Large intestine (tissue), 12 donors: ENCODE results near the gene SLC25A4. TPM values are rescaled to one million over a fixed set of nuclear protein-coding genes. Genes with fewer than 3 reads are reported as not detected.

Source experiments
- DNase-seq, 2 donors: peaks; one replicate each; pipeline versions ENCODE4 v3.0.0 to v3.0.0-alpha.2; 2013
- H3K27ac ChIP-seq: one replicate; pipeline ENCODE4 v1.5.1; 2013; ENCODE audit warnings: low read length
- H3K27me3 ChIP-seq: 2 replicates; pipeline ENCODE4 v1.6.1; 2013; ENCODE audit warnings: low read length; ENCODE audit not compliant: control insufficient read depth, insufficient read depth
- H3K36me3 ChIP-seq: 2 replicates; pipeline ENCODE4 v1.6.1; 2013; ENCODE audit warnings: low read length; ENCODE audit not compliant: control insufficient read depth, insufficient read depth
- H3K4me1 ChIP-seq: one replicate; pipeline ENCODE4 v1.6.1; 2013; ENCODE audit warnings: low read length; ENCODE audit not compliant: control insufficient read depth, insufficient read depth
- H3K4me3 ChIP-seq: one replicate; pipeline ENCODE4 v1.5.1; 2013; ENCODE audit warnings: low read length
- H3K9me3 ChIP-seq: one replicate; pipeline ENCODE4 v1.6.1; 2013; ENCODE audit warnings: mild to moderate bottlenecking, low read depth, low read length, moderate library complexity; ENCODE audit not compliant: control insufficient read depth
- WGBS: methylation state at CpG from one replicate; pipeline ENCODE4 v1.1.5; 2013; ENCODE audit warnings: low lambda C conversion rate; ENCODE audit not compliant: insufficient coverage; 5-methylcytosine and 5-hydroxymethylcytosine counted together
- long read RNA-seq, 11 donors: transcript quantifications; one replicate each; lab custom pipeline, GENCODE V29; 2026
- polyA plus RNA-seq: library from polyadenylated mRNA; unstranded; fragments of 120-200 nt; gene quantifications from one replicate; pipeline ENCODE4 v1.2.1, GENCODE V29; 2013

The SLC25A4 gene
- polyA plus RNA-seq = 34.0 TPM
- long read RNA-seq, donor 1, full-length matches to known transcripts = 32 of 77 reads
- long read RNA-seq, donor 1, partial matches to known transcripts = 45 of 77 reads
- long read RNA-seq, donor 1, other reads (novel, unspliced or antisense) = 0 of 77 reads
- long read RNA-seq, donor 2, full-length matches to known transcripts = 47 of 94 reads
- long read RNA-seq, donor 2, partial matches to known transcripts = 47 of 94 reads
- long read RNA-seq, donor 2, other reads (novel, unspliced or antisense) = 0 of 94 reads
- long read RNA-seq, donor 3, full-length matches to known transcripts = 82 of 123 reads
- long read RNA-seq, donor 3, partial matches to known transcripts = 41 of 123 reads
- long read RNA-seq, donor 3, other reads (novel, unspliced or antisense) = 0 of 123 reads
- long read RNA-seq, donor 4, full-length matches to known transcripts = 6 of 6 reads
- long read RNA-seq, donor 4, partial matches to known transcripts = 0 of 6 reads
- long read RNA-seq, donor 4, other reads (novel, unspliced or antisense) = 0 of 6 reads
- long read RNA-seq, donor 5, full-length matches to known transcripts = 37 of 73 reads
- long read RNA-seq, donor 5, partial matches to known transcripts = 36 of 73 reads
- long read RNA-seq, donor 5, other reads (novel, unspliced or antisense) = 0 of 73 reads
- long read RNA-seq, donor 6, full-length matches to known transcripts = 76 of 114 reads
- long read RNA-seq, donor 6, partial matches to known transcripts = 38 of 114 reads
- long read RNA-seq, donor 6, other reads (novel, unspliced or antisense) = 0 of 114 reads
- long read RNA-seq, donor 7, full-length matches to known transcripts = 28 of 40 reads
- long read RNA-seq, donor 7, partial matches to known transcripts = 12 of 40 reads
- long read RNA-seq, donor 7, other reads (novel, unspliced or antisense) = 0 of 40 reads
- long read RNA-seq, donor 8, full-length matches to known transcripts = 68 of 122 reads
- long read RNA-seq, donor 8, partial matches to known transcripts = 54 of 122 reads
- long read RNA-seq, donor 8, other reads (novel, unspliced or antisense) = 0 of 122 reads
- long read RNA-seq, donor 9, full-length matches to known transcripts = 72 of 176 reads
- long read RNA-seq, donor 9, partial matches to known transcripts = 104 of 176 reads
- long read RNA-seq, donor 9, other reads (novel, unspliced or antisense) = 0 of 176 reads
- long read RNA-seq, donor 10, full-length matches to known transcripts = 74 of 156 reads
- long read RNA-seq, donor 10, partial matches to known transcripts = 82 of 156 reads
- long read RNA-seq, donor 10, other reads (novel, unspliced or antisense) = 0 of 156 reads
- long read RNA-seq, donor 11, full-length matches to known transcripts = 49 of 89 reads
- long read RNA-seq, donor 11, partial matches to known transcripts = 35 of 89 reads
- long read RNA-seq, donor 11, other reads (novel, unspliced or antisense) = 5 of 89 reads

DNA sequence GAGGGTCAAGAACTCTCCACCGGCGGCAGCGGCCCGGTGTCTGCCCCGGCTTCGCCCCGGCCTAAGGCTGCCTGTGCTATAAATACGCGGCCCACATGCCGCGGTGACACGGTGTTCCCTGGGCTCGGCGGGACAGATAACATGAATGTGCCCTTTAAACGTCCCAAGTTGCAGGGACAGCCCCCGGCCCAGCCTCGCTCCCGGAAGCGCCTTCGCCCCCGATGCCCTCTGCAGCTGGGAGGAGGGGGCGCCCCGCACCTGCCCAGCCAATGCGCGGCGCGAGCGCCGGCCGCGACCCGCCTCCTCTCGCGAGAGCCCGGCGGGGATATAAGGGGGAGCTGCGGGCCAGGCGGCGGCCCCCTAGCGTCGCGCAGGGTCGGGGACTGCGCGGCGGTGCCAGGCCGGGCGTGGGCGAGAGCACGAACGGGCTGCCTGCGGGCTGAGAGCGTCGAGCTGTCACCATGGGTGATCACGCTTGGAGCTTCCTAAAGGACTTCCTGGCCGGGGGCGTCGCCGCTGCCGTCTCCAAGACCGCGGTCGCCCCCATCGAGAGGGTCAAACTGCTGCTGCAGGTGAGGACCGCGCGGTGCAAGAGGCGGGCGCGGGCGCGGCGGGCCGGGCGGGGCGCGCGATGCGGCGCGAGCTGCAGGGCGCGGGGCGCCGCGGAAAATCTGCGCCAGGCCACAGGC, at the start of gene SLC25A4:
Gene SLC25A4, plus strand, starts transcription at position 355 of the 689 bp plus-strand sequence. Its CDS starts 107 bp downstream, at position 462.
- peak; percentile 83 to 94 for DNase-seq
- peaks cover 9% of the 10 kb centered on the region for H3K27me3 ChIP-seq
- WGBS = no CpG with 5 or more reads among the region's 87 CpGs
- peak within 1 kb of the TSS; percentile 86 for H3K27ac ChIP-seq
- no peaks in the 10 kb centered on the region for H3K9me3 ChIP-seq
- H3K36me3 ChIP-seq = peaks cover 8% of the 10 kb centered on the region
- H3K4me3 ChIP-seq = peak within 1 kb of the TSS; percentile 60
- H3K4me1 ChIP-seq = peaks cover 10% of the 10 kb centered on the region

DNA sequence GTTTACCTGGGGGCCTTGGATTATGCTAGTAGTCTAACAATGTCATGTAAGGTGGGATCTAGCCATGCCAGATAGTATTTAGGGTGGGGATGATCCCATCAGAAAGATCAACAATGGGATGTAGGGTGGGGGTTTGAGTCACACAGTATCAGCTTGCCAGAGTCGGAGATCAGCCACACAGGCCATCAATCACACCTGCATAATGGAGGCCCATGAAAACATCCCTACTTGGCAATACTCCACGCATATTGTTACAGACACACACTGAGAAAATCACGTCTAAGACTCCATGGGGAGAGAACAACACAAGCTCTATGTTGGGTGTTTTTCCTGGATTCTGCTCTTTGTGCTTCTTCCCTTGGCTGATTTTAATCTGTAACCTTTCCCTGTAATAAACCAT, 49.5 kb upstream of the SLC25A4 start:
- Histone ChIP-seq H3K27me3 (peaks cover 3% of the 10 kb centered on the region), H3K4me3 (no peak overlapping the region), H3K4me1 (no peaks in the 10 kb centered on the region), H3K9me3 (no peaks in the 10 kb centered on the region), H3K27ac (no peak overlapping the region), H3K36me3 (no peaks in the 10 kb centered on the region)
- DNase-seq = no peak
- whole genome bisulfite sequencing = no CpG with 5 or more reads among the region's 3 CpGs

DNA sequence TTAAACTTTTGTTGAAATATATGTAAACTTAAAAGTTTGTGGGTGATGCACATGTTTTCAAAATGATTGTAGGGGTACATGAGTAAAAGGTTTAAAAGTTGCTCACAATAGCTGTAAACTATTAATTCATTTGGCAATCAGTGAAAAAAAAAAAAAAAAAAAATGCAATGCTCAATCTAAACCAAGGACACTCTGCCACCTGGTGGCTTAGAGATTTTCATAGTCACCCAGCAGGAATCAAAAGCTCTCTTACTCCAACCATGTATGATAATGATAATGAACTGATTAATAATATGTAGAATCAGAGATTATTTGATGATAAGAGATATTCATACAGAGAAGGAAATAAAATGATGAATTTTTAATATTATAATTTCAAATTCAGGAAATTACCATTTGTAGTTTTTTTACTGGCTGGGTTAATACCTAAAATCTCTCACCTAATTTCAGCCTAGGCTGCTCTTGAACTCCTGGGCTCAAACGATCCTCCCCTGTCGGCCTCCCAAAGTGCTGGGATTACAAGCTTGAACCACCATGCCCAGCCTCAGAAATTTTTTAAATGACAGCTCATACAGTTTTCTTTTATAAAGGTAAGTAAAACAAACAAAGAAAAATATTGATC, 46.9 kb upstream of the SLC25A4 start:
- no peaks in the 10 kb centered on the region for H3K4me1 ChIP-seq
- no peak overlapping the region for H3K27ac ChIP-seq
- H3K36me3 ChIP-seq = no peaks in the 10 kb centered on the region
- H3K27me3 ChIP-seq = peaks cover 12% of the 10 kb centered on the region
- DNase-seq = peak; percentile 11 to 34
- no peak overlapping the region for H3K4me3 ChIP-seq
- no CpG with 5 or more reads among the region's 2 CpGs for whole genome bisulfite sequencing
- no peaks in the 10 kb centered on the region for H3K9me3 ChIP-seq

DNA sequence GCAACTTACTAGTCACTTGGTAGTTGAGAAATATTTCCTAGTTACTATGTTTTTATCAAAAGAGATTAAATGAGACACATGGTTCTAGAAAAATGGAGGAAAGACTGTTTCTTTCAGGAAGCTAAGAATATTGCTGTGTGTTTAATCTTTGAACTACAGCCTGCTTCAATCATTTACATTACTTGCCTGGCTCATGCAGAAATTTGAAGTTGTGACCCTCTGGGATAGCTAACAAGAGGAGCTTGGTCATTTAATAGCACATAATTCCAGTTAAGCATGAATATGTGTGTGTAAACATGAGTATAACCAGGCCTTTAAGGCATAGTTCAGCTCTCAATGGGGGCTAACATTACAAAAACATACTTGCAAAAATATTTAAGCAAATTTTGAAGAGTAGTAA, 44.6 kb upstream of the SLC25A4 start:
- Histone ChIP-seq H3K36me3 (no peaks in the 10 kb centered on the region), H3K4me3 (no peak overlapping the region), H3K27me3 (peaks cover 12% of the 10 kb centered on the region), H3K27ac (no peak overlapping the region), H3K9me3 (no peaks in the 10 kb centered on the region), H3K4me1 (no peaks in the 10 kb centered on the region)
- no peak for DNase-seq

DNA sequence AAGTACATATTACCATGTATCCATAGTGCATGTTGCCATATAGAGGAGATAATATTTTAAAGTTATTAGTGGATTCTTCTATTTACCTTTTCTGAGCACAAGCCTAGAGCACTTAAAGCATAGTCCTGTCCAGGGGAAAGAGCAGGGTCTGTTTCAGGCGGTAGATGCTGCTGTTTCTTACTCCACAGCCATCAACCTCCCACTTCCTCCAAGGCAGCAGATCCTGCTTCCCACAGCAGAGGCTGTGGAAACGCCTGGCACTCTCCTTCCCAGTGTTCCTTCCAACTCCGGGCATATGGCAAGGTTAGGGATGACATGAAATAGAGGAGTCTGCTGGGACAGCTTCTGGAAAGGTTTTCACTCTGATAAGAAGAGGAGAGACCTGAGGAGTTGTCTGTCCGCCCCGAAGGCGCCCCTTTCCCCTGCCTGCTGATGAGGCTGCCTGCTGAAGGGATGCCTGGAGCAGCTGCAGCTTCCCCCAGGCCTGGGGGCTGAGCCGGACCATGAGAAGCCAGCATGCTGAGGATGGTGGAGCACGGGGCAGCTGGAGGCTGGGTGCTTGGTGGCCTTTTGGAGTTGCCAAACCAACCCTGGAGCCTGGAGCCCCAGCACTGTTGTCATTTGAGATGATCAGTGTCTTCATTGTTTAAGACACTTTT, 43.9 kb upstream of the SLC25A4 start:
- Histone ChIP-seq H3K36me3 (no peaks in the 10 kb centered on the region), H3K27me3 (peaks cover 12% of the 10 kb centered on the region), H3K9me3 (no peaks in the 10 kb centered on the region), H3K4me3 (no peak overlapping the region), H3K4me1 (no peaks in the 10 kb centered on the region), H3K27ac (no peak overlapping the region)
- no CpG with 5 or more reads among the region's 8 CpGs for WGBS
- no peak for DNase-seq

DNA sequence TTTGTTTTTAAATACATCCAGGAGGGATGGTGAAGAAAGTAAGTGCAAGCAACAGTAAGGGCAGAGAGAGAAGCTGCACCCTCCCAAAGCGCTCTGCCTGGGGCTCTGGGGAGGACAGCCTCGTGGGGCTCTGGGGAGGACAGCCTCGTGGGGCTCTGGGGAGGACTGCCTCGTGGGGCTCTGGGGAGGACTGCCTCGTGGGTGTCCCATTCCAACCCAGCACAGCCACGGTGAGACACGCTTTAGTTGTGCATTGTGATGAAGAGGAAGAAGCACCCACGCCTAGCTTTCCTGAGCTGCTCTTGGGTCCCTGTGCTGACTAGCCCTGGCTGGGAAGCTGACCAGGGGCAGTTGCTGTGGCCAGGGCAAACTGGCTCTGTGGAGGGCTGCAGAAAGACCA, 43.1 kb upstream of the SLC25A4 start:
- Histone ChIP-seq H3K27ac (no peak overlapping the region), H3K4me1 (no peaks in the 10 kb centered on the region), H3K36me3 (no peaks in the 10 kb centered on the region), H3K9me3 (no peaks in the 10 kb centered on the region), H3K27me3 (peaks cover 14% of the 10 kb centered on the region), H3K4me3 (no peak overlapping the region)
- no peak for DNase-seq
- WGBS = no CpG with 5 or more reads among the region's 8 CpGs

DNA sequence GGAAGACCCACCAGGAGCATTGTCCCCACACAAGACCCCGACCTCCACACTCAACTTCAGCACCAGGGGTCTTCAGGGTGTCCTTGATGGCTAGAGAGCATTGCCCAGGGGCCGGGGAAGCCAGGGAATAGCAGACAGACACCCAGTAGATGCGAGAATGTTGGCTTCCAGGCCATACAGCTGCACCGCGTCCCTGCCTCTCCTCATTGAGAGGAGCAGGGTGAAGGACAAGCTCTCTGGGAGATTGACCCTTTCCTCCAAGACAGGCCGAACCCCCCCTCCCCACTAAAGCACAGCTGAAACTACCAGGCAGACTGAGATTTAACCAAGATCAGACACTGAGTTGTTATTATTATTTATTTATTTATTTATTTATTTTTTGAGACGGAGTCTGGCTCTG, 42.6 kb upstream of the SLC25A4 start:
- peaks cover 15% of the 10 kb centered on the region for H3K27me3 ChIP-seq
- DNase-seq = no peak
- H3K9me3 ChIP-seq = no peaks in the 10 kb centered on the region
- no peaks in the 10 kb centered on the region for H3K36me3 ChIP-seq
- H3K4me1 ChIP-seq = no peaks in the 10 kb centered on the region
- whole genome bisulfite sequencing = 100% methylated on average over 1 of the region's 7 CpGs
- no peak overlapping the region for H3K4me3 ChIP-seq
- H3K27ac ChIP-seq = no peak overlapping the region

DNA sequence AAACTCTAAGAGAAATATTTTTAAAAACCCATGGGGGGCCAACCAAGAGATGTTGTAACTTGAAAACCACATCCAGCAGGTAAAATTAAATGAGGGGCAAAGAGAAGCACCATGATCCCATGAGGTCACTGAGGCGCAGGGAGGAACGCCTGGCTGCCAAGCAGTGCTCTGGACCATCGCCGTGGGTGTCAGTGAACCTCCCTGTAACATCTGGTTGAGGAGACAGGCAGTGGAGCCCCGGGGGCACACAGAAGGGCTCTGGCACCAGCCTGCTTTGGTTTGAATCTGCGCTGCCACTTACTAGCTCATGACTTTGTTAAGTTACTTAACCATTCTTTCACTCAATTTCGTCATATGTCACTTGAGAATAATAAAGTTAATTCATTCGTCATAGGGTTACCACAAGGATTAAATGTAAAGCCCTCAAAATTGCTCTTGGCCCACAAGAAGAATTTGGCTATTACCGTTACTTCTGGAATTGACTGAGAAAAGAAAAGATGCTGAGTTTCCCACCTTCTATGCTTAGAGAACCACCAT, 41.6 kb upstream of the SLC25A4 start:
- no peaks in the 10 kb centered on the region for H3K4me1 ChIP-seq
- H3K27ac ChIP-seq = no peak overlapping the region
- peaks cover 15% of the 10 kb centered on the region for H3K27me3 ChIP-seq
- DNase-seq = no peak
- no peak overlapping the region for H3K4me3 ChIP-seq
- H3K9me3 ChIP-seq = no peaks in the 10 kb centered on the region
- no peaks in the 10 kb centered on the region for H3K36me3 ChIP-seq
- WGBS = no CpG with 5 or more reads among the region's 9 CpGs

DNA sequence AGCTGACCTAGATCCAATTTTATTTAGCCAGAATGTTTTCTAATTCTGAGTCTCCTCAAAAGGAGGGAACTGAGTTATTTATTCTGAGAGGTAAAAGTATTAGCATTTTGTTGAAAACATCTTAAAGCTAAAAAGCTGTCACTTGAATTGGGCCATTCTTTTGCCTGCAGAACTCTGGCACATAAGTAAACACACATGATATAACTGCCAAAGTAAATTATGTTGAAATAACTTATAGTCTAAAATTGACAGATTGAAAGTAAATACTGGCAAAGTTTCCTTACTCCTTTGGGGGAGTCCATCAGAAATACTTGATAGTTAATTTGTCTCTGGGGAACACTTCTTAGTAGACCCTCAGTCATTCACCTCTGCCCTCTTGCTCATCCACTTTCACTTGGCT, 38.3 kb upstream of the SLC25A4 start:
- Histone ChIP-seq H3K27me3 (peaks cover 9% of the 10 kb centered on the region), H3K9me3 (no peaks in the 10 kb centered on the region), H3K4me1 (no peaks in the 10 kb centered on the region), H3K27ac (no peak overlapping the region), H3K36me3 (no peaks in the 10 kb centered on the region), H3K4me3 (no peak overlapping the region)
- no peak for DNase-seq
